Astrocyte of the spinal cord (primary cell): ENCODE measurements around the gene PDE7B.

Source experiments
- DNase-seq: peaks from one replicate; pipeline ENCODE4 v3.0.0; 2011; ENCODE audit warnings: low read depth, low spot score
- H3K4me3 ChIP-seq: 2 replicates; pipeline ENCODE4 v1.5.1; 2011; ENCODE audit warnings: low read depth, mild to moderate bottlenecking, low read length, moderate library complexity
- in situ Hi-C: cut with HindIII; loops from 2 replicates; pipeline ENCODE4 v1.10.0; 2017; ENCODE audit warnings: low sequenced_read_pairs
- TF ChIP-seq, protein P1 (sequence below): IDR thresholded peaks from 2 replicates; pipeline ENCODE4 v1.5.1; 2012; ENCODE audit warnings: low read depth, mild to moderate bottlenecking, low read length, inconsistent platforms

Gene PDE7B

GRCh38 chr6:136171231-136171630, 319.7 kb downstream of the PDE7B start:
- no peak for DNase-seq
- H3K4me3 ChIP-seq: no peak overlapping the region
- in situ Hi-C loops: no loop called here
- TF ChIP-seq, protein P1, sequence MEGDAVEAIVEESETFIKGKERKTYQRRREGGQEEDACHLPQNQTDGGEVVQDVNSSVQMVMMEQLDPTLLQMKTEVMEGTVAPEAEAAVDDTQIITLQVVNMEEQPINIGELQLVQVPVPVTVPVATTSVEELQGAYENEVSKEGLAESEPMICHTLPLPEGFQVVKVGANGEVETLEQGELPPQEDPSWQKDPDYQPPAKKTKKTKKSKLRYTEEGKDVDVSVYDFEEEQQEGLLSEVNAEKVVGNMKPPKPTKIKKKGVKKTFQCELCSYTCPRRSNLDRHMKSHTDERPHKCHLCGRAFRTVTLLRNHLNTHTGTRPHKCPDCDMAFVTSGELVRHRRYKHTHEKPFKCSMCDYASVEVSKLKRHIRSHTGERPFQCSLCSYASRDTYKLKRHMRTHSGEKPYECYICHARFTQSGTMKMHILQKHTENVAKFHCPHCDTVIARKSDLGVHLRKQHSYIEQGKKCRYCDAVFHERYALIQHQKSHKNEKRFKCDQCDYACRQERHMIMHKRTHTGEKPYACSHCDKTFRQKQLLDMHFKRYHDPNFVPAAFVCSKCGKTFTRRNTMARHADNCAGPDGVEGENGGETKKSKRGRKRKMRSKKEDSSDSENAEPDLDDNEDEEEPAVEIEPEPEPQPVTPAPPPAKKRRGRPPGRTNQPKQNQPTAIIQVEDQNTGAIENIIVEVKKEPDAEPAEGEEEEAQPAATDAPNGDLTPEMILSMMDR: no peak

- H3K4me3 ChIP-seq: no peak overlapping the region
- DNase-seq: no peak
- in situ Hi-C loops: no loop called here
- TF ChIP-seq, protein P1: no peak
These were observed 322.3 kb downstream of the PDE7B start for GRCh38 chr6:136173519-136174507.

DNA sequence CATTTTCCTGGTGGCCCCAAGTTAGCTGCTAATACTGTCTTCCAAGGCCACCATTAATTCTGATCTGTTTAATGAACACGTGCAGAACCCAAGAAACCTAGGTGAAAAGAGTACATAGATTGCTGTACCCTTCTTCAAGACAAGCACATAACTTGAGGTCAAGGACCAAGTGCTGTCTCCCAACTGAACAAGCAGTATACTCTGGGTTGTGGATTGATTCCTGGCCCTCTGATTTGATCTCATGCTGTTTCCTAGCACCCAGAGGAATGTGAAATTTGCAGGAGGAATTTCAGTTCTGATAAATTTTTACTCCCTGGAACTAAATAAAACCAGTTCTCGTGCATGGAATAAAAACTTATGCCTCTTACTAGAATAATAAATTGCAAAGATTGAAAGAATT, 323.0 kb downstream of the PDE7B start:
- TF ChIP-seq, protein P1: no peak
- no peak for DNase-seq
- no peak overlapping the region for H3K4me3 ChIP-seq
- in situ Hi-C loops: no loop called here

DNA sequence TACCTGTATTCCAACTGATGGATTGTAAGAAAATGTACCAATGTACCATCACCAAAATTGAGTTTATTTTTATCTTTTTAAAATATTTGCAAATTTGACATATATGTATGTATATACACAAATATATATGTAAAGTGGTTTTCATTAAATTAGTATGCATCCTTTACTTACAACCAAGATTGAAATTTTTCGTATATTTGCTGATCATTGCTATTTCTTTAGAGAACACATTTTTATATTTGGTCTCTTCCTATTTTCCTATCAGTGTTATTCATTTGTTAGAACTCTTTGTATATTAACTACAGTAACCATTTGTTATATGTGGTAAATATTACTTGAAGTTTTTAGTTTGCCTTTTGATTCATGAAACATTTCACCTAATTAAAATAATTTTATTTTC, 324.4 kb downstream of the PDE7B start:
- no peak overlapping the region for H3K4me3 ChIP-seq
- in situ Hi-C loops: no loop called here
- TF ChIP-seq, protein P1: no peak
- no peak for DNase-seq

GRCh38 chr6:136178749-136179148, 327.2 kb downstream of the PDE7B start:
- in situ Hi-C loops: no loop called here
- DNase-seq: no peak
- H3K4me3 ChIP-seq: no peak overlapping the region
- TF ChIP-seq, protein P1: no peak

- in situ Hi-C loops: no loop called here
- no peak overlapping the region for H3K4me3 ChIP-seq
- TF ChIP-seq, protein P1: no peak
- peak; percentile 40 for DNase-seq
These were observed 329.4 kb downstream of the PDE7B start for GRCh38 chr6:136180704-136181511.
